Stimulated activated CD8-positive, alpha-beta memory T cell treated with anti-CD3 and anti-CD28 coated beads, Interleukin-7, amount 100 ng/mL, for 24 hours (primary cell): ENCODE measurements around the gene ZNF77.
"Not testable (repeated sequence)": the region's sequence is repeated elsewhere in the genome, so short reads cannot be mapped to it uniquely, and the experiment has no call there.

Experiments
- DNase-seq: peaks from one replicate; pipeline ENCODE4 v3.0.0-alpha.2; 2020; ENCODE audit warnings: low read depth

The ZNF77 gene

GRCh38 chr19:2944775-2945574, at the start of gene ZNF77:
ZNF77 (minus strand) TSS chr19:2944971; CDS start chr19:2944840, 131 bp downstream.
- DNase-seq: peak; percentile 97

- DNase-seq: no peak
Measured at GRCh38 chr19:2993579-2993978, 48.8 kb upstream of the ZNF77 start.

GRCh38 chr19:2992958-2993357, 48.2 kb upstream of the ZNF77 start:
- no peak for DNase-seq

GRCh38 chr19:2992333-2992732, 47.6 kb upstream of the ZNF77 start:
- not testable (repeated sequence) for DNase-seq

GRCh38 chr19:2989236-2989946, 44.6 kb upstream of the ZNF77 start:
- no peak for DNase-seq

- DNase-seq: no peak
Measured at GRCh38 chr19:2988568-2988967, 43.8 kb upstream of the ZNF77 start.

GRCh38 chr19:2987797-2988196, 43.0 kb upstream of the ZNF77 start:
- no peak for DNase-seq

GRCh38 chr19:2986951-2987524, 42.3 kb upstream of the ZNF77 start:
- no peak for DNase-seq

- DNase-seq: no peak
Measured at GRCh38 chr19:2984215-2984528, 39.4 kb upstream of the ZNF77 start.

- DNase-seq: no peak
Measured at GRCh38 chr19:2983351-2984214, 38.8 kb upstream of the ZNF77 start.

GRCh38 chr19:2982983-2983350, 38.2 kb upstream of the ZNF77 start:
- DNase-seq: no peak

- no peak for DNase-seq
Measured at GRCh38 chr19:2982561-2982960, 37.8 kb upstream of the ZNF77 start.

- no peak for DNase-seq
Measured at GRCh38 chr19:2981898-2982297, 37.1 kb upstream of the ZNF77 start.

- no peak for DNase-seq
Measured at GRCh38 chr19:2978772-2979171, 34.0 kb upstream of the ZNF77 start.

- DNase-seq: no peak
Measured at GRCh38 chr19:2978166-2978767, 33.5 kb upstream of the ZNF77 start.

GRCh38 chr19:2977746-2978138, 33.0 kb upstream of the ZNF77 start:
- DNase-seq: no peak

GRCh38 chr19:2977001-2977745, 32.4 kb upstream of the ZNF77 start, which contains the start of gene TLE6:
TLE6 (plus strand) TSS chr19:2977564; CDS start chr19:2978234, 670 bp downstream.
- DNase-seq: peak; percentile 79

- no peak for DNase-seq
Measured at GRCh38 chr19:2976609-2977000, 31.8 kb upstream of the ZNF77 start.

- DNase-seq: no peak
Measured at GRCh38 chr19:2974342-2975041, 29.7 kb upstream of the ZNF77 start.

- DNase-seq: no peak
Measured at GRCh38 chr19:2973229-2973628, 28.5 kb upstream of the ZNF77 start.
